ENCODE results near the gene ANKRD12.

DNA sequence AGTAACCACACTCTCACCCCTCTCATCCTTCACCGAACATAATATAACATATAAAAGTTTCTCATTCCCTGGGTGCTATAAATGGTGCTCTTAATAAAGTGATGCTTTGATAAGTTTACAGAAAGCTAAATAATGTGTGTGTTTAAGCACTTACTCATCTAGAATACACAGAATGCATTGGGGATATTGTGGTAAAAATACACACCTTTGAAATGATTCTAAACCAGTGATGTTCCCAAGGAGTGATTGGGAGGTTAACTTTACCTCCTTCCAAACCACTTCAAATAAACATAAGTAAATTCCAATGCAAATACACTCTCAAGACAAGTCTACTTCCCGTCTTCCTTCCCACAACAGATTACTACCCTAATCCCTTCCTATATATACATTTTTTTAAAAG lies 112.7 kb downstream of the ANKRD12 start:
- TF ChIP-seq POLR2A (IDR thresholded peaks at IDR 0.05): no peak
- TF ChIP-seq, protein P1, sequence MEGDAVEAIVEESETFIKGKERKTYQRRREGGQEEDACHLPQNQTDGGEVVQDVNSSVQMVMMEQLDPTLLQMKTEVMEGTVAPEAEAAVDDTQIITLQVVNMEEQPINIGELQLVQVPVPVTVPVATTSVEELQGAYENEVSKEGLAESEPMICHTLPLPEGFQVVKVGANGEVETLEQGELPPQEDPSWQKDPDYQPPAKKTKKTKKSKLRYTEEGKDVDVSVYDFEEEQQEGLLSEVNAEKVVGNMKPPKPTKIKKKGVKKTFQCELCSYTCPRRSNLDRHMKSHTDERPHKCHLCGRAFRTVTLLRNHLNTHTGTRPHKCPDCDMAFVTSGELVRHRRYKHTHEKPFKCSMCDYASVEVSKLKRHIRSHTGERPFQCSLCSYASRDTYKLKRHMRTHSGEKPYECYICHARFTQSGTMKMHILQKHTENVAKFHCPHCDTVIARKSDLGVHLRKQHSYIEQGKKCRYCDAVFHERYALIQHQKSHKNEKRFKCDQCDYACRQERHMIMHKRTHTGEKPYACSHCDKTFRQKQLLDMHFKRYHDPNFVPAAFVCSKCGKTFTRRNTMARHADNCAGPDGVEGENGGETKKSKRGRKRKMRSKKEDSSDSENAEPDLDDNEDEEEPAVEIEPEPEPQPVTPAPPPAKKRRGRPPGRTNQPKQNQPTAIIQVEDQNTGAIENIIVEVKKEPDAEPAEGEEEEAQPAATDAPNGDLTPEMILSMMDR (IDR thresholded peaks at IDR 0.05): no peak
- TF ChIP-seq EP300 (IDR thresholded peaks at IDR 0.05): no peak

Measured in tibial nerve (tissue), 4 donors.